GM19239 (cell line): ENCODE measurements around the gene PHLPP2.

Source experiments
- DNase-seq: peaks from one replicate; pipeline ENCODE4 v3.0.0; 2011; ENCODE audit warnings: low spot score; ENCODE audit not compliant: insufficient read length
- FAIRE-seq: peaks from 2 replicates; lab custom pipeline; 2011; peaks lifted over from hg19 to GRCh38; lab: Jason Lieb, UNC

PHLPP2 gene

DNA sequence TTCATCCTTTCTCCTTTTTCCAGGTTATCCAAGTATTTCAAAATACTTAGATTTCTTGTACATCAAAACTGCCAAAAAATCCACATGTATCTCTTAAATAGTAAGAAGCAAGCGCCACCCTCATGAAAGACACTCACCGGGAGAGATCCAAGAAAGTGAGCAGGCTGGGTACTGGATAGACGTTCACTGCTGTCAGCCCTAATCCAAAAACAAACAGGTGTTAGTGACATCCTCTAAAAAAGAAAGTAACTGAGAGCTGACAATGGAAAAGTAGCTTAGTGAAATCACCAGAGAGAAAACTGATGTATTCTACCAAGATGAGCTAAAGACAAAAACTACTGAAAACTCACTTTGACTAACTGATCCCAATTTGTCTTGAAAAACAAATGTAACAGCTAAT lies 52.4 kb downstream of the PHLPP2 start:
- no peak for DNase-seq

DNA sequence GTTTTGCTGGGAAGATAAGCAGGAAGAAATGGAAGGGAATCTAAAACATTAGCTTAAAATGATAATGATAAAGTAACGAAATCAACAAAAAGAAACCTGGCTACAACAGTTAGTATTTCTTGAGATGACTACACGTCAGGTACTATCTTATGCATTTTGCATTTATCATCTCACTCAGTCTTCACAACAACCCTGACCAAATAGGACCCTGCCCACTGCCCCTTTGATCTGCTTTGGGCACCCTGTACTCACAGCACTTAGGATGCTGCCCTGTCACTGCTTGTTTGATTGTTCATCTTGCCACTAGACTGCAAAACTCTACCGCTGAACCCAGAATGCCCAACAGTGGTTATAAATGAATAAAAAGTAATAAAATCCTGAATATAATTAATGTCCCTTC lies 53.3 kb downstream of the PHLPP2 start:
- no peak for DNase-seq
- FAIRE-seq, result no peak

More for the DNA sequence above, 52.4 kb downstream of the PHLPP2 start:
- no peak for FAIRE-seq

DNA sequence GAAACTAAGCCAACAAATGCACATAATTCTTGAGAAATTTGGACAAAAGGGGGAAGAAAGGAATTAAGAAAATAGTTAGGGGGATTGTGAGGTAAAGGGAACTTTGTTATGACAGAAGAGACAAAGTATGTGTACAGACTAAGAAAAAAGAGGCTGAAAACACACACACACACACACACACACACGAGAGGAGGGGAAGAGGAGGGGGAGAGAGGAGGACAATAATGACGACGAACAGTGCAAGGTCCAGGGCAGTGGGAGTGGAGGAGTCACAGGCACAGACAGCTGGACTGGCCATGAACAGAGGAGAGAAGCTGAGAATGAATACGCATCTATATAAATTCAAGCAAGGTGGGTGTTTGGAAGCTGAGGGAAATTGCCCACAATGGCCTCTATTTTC lies 54.0 kb downstream of the PHLPP2 start:
- DNase-seq, result no peak
- no peak for FAIRE-seq

DNA sequence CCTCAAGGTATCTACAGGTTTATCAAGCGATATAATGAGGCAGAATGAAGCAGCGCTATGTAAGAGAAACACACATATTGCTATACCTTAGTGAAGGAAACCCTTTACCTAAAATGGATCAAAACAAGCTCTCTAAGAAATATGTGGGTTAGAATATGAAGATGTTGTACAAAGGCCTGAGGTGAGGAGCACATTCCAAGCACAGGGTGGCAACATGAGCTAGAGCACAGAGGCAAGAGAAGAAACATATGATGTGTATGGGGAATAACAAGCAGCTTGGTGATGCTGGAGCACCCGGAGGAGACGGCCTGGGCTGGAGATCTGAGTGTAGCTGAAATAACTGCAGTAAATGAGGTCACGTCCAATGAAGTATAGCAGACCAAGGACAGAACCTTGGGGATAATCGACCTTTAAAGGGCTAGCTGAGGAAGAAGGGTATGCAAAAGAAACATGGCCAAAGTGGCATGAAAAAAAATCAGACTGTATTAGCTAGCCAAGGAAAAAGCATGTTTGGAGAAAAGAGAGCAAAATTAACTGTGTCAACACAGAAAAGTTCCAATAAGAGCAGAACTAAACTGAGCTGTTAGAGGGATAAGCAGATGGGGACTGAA lies 54.5 kb downstream of the PHLPP2 start:
- DNase-seq (no peak), FAIRE-seq (no peak)

DNA sequence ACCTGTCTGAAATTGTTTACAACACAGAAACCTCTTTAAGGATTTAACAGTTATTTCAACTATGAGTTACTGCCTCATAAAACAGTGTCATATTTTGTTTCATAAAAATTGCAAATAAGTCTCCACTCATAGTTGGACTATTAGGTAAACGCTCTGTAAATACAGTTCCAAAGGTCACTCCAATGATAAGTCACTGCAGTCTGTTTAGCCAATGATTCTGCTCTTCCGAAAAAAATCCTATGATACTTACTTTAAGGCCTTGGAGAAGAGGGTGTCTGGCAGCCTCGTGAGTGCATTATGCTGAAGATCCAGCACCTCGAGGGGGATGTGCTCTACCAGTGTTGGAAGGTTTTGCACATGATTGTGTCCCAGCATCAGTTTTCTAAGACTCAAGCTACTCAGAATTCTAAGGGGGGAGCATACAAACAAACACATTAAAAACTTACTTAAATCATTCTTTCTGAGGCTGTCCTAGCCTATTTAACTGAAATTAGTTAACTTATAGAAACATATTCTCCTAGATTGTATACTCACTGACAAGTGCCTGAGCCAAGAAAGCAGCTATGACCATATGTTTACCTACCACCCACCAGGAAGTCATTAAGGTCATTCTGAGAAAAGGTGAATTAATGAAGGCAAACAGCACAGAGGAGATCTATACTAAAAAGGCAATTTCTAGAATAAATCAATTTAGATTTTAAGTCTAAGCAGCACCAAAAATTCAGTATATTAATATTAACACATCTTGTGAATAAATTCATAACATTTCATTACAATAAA lies 57.4 kb downstream of the PHLPP2 start:
- FAIRE-seq (no peak), DNase-seq (no peak)

DNA sequence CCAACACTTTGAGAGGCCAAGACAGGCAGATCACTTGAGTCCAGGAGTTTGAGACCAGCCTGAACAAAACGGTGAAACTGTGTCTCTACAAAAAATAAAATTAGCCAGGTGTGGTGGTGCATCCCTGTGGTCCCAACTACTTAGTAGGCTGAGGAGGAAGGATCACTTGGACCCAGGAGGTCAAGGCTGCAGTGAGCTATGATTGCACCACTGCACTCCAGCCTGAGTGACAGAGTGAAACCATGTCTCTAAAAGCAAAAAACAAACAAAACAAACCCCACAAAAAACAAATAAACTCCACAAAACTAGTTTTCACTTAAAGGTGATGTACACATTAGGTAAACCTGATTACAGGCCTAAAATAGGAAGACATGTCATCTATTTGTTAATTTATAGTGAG lies 58.2 kb downstream of the PHLPP2 start:
- no peak for DNase-seq
- no peak for FAIRE-seq

DNA sequence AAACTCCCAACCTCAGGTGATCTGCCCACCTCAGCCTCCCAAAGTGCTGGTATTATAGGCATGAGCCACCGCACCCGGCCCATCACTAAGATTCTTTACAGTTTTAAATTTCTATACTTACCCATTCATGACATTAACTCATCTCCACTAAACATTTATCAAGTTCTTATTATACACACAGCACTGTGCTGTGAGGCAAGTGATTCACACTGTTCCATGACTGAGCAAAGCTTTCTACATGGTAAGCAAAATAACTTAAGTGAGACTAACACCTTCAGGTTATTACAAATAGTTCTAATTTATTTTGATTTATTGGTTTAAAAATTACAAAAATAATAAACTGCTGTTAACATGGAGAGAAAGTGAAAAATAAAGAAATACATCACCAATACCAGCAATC lies 65.0 kb downstream of the PHLPP2 start:
- FAIRE-seq, result no peak

DNA sequence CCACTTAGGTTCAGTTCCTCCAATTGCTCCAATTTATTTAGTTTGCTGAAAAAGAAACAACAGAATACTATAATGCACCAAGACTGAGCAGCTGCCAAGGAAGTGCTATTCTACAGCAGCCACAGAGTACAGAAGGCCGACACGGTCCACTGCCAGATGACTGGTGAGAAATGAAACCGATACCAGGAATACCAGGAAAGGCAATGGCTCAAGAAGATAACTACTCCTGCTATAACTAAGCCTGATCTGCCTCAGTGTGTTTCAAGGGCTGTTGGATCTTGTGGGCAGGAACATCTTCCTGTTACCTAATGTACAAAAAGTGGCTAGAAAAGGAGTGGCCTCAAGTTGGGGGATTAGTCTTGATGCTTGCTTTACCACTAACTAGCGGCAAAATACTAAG lies 65.7 kb downstream of the PHLPP2 start:
- DNase-seq (no peak), FAIRE-seq (no peak)

More for the DNA sequence above, 65.0 kb downstream of the PHLPP2 start:
- DNase-seq, result no peak

DNA sequence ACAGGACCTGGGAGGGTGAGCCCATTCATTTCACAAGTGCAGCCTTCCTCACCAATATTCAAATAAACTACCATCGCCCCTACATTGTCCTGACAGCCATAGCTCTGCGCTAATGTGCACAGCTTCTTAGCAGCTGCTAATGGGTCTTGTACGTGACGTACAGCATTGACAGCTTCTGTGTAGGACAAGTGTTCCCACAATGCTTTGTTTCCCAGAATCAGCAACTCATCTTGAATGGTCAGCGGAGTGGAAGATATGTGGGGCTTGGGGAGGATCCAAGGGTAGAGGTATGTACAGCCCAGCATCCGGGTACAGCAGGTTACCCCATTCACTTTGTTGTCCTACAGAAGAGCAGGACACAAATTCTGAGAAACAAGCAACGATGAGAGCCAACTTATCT lies 74.8 kb downstream of the PHLPP2 start:
- FAIRE-seq, result no peak
- no peak for DNase-seq

DNA sequence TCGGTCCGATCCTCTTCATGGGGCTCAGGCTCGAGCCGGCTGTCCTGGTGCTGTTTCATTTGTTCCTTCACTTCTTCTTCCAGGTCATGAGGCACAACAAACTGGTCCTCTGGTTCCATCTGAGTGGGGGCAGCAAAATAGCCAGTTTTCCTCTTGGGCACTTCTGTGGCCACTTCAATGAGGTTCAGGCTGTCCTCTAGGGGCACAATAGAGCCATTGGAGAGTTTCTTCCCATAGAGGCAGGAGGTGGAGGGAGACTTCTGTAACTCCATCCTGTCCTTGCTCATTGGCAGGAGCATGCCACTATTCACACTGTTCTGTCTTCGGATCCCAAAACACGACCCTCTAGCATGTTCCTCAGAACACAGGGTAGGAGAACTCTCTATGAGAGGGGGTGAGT lies 75.6 kb downstream of the PHLPP2 start:
- DNase-seq (no peak), FAIRE-seq (no peak)

DNA sequence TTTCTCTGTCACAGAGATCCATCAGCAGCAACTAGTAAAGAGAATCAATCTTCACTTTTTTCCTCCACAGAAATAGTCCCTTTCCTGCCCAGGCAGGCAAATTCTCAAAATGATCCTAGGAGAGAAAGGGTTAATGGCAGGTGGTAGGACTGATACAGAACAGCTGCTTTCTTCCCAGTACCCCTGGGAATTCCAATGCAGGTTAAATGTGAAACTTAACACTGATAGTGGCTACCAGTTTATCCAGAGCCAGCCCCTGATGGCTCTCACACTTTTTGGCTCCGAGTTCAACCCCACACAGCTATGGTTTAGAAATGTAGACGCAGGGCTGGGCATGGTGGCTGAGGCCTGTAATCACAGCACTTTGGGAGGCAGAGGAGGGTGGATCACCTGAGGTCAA lies 76.3 kb downstream of the PHLPP2 start:
- no peak for DNase-seq

DNA sequence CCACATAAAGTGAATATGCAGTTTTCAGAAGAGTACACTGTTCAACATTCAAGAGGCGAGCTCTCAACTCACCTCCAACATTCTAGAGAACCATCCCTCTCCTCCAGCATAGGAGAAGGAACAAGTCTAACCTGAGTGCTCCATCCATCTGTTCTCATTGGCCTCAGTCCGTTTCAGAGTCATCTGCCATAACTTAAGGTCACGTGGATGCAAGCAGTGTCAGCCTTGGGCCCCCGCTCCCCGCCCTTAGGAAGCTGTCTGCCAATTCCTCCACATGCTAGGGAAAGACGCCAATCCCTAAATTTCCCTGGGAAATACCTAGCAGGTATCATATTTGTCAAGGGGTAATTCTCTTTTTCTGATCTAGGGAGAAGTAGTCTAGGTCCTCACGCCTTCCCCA lies 77.1 kb downstream of the PHLPP2 start:
- FAIRE-seq, result no peak
- no peak for DNase-seq

More for the DNA sequence above, 76.3 kb downstream of the PHLPP2 start:
- no peak for FAIRE-seq

DNA sequence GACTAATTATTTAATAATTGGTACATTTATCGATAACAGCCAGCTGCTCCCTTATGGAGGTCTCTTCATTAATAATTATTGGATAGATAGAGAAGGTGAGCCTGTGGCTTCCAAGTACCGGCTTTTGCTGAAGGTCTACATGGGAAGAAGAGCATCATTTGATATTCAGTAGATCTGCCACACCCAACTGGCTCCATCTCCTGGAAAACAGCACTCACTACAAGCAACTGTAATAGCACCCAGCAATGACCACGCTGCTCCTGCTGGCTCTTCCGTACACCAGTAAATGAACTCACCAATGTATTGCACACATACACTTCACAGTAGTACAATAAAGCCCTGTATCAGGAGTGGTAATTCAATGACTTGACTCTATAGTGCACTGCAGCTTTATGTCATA lies 79.1 kb downstream of the PHLPP2 start:
- FAIRE-seq (peak; percentile 58), DNase-seq (no peak)

DNA sequence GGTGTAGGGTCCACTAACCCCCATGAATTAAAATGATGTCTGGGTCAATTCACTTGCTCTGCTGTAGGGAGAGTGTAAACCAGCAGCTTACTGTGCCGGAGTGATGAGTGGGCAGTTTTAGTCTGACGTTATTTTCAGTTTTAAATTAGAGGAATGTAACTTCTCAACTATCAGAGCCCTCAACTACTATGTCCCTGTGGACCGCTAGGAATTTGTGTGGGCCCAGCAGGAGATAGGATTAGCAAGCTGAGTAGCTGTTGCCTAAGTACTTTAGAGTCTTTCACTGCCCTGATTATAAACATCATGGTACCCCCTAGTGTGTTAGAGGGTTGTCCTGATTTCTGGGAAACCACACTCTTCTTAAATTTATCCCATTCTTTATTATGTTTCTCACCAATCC lies 87.1 kb downstream of the PHLPP2 start:
- no peak for DNase-seq

DNA sequence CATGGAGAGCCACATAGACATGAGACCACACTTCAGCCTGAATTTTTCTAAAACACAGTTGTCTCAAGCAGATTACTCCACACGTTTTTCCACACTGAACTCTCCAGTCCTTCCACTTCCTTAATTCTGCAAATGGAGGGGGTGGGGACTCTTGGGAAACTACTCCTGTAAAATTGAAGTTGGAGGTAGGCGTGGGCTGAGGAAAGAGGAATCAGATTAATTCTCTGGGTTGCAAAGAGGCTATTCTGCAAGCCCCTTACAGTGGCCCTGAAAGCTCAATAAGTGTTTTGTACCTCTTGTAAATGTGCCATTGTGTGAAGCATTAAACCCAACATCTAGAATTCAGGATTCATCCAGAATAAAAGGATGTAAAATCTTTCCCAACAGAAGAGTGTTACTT lies 88.9 kb downstream of the PHLPP2 start:
- no peak for FAIRE-seq
- no peak for DNase-seq

More for the DNA sequence above, 87.1 kb downstream of the PHLPP2 start:
- FAIRE-seq, result no peak

DNA sequence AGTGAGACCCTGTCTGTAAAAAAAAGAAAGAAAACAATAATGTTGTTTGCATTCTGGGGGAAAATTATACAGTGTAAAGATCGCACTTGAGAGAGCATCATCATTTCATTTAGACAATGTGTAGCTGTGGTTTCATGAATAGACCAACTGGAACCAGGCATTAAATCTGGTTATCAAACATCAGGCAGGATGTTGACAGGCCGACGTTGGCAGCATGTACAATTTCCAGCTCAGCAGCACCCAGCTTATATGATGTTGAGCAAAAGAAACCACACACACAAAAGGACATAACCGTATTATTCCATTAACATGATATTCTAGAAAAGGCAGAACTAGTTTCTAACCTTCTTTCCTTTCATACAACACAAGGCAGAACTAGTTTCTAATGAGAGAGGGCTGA lies 92.7 kb downstream of the PHLPP2 start:
- DNase-seq, result no peak
- FAIRE-seq, result no peak

DNA sequence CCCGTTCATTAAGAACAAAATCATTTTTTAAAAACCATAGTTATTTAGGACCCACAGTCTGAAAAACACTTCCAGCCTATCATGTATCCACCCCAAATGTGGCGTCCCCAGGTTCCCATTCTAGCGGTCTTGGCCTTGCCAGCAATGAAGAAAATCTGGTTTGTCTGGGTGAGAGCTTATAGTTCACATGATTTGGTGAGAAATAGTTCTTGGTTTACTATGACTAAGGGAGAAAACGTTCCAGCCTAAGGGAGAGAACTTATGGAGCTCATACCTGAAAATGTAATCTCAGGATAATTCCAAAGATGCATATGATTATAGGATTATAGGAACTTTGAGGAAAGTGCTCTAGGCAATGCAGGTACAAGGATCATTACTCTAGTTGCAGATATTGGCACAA lies 93.7 kb downstream of the PHLPP2 start:
- FAIRE-seq (no peak), DNase-seq (no peak)

DNA sequence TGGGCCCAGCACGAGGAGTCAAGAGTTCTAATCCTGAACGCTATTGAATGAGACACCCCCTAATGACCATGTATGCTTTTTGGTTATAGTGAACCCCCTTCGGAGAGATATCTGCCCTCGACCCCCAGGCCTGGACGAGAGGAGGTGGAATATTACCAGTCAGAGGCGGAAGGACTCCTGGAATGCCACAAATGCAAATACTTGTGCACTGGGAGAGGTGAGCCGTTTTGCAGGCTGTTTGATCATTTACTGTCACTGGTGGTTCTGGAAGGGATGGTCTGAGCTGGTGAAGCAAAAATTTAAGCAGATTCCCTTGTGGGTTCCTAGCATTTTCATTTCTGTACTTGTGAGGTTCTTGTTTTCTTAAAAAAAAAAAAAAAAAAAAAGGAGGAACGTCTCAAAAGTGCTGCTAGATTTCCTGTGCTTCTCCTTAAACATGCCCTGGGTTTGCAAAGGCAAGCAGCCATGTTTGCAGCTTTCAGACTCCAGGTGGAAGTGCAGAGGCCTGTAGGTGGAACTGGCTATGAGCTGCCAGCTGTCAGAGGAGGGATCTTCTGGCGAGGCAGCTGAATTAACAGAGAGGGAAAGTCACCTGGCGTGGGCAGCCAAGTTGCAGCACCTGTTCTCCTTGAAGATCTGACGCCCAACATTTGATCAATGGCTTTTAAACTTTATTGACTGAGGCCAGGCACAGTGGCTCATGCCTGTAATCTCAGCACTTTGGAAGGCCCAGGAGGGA lies 95.1 kb downstream of the PHLPP2 start:
- FAIRE-seq (no peak), DNase-seq (no peak)

DNA sequence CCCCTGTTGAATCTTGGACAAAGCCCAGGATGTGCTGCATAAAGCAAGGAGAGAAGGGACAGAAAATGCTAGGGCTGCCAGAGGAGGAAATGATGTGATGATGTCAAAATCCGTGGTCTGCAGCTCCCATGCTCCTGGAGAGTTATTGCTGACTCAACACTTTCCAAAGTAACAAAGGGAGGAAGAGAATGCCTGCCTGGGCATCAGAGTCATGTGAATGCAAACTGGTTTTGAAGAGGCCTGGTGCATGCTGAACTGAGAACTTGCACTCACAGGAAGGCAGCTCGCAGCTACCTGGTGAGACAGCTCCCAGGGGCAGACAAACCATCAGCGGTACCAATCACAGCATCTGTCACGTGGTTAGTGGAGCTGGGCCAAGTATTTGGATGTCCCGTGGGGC lies 95.7 kb downstream of the PHLPP2 start:
- no peak for FAIRE-seq
- DNase-seq, result no peak

DNA sequence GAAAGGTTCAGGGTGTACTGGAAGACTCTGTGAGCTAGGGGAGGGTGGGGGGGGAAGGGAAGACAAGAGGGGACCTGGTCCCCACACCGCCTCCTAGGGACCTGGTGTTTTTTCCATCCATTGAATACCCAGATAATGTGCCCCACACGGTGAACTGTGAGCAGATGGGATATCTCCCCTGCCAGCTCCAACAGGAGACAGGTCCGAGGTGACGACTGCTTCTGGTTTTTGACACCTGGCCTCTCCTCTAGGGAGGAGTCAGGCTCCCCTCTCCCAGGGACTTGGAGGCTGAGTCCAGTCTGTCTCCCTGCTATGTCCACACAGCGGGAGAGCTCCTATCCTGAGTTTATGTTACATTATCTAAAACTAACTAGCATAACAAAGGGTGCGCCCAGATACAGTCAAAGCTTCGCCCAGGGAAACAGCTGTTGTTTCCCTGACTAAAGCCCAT lies 96.7 kb downstream of the PHLPP2 start:
- no peak for FAIRE-seq
- no peak for DNase-seq

DNA sequence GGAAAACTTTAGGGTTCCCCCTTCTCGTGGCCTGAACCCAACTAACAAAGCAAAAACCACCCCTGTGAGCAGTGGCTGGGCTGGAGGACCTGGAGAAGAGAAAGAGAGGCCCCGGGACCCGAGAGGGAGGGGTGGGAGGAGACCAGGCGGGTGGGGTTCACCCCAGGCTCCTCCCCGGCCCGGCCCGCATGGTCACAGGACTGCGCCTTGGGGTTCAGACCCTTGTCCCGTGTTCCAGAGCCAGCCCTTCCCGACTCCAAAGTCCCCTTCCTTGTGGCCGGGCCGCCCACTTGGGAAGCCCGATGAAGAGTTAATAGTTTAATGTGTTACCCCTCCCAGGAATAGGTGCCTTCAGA lies 97.7 kb downstream of the PHLPP2 start:
- FAIRE-seq (no peak), DNase-seq (peak; percentile 15)
